ENCODE data around the gene GHRL.

- TF ChIP-seq EZH2phosphoT487 (conservative IDR thresholded peaks at IDR 0.05; ENCODE audit: low read length): no peak
- TF ChIP-seq CTCF (IDR thresholded peaks at IDR 0.05; ENCODE audit: insufficient read depth, low read length, poor library complexity, severe bottlenecking): no peak
These were observed 27.6 kb upstream of the GHRL start for GRCh38 chr3:10320320-10320677.
